Hepatocyte (in vitro differentiated cells): ENCODE data around the gene KIAA2012. TPM values are rescaled to one million over a fixed set of nuclear protein-coding genes. Genes with fewer than 3 reads are reported as not detected.
"Not testable (repeated sequence)": the region's sequence is repeated elsewhere in the genome, so short reads cannot be mapped to it uniquely, and the experiment has no call there.

Experiments
- DNase-seq: peaks from one replicate; pipeline ENCODE4 v3.0.0-alpha.2; 2016; ENCODE audit warnings: low spot score
- H2AFZ ChIP-seq: fragments of 200-600 bp; sonication (generic); 2 replicates; pipeline ENCODE4 v1.6.0; 2016; ENCODE audit warnings: antibody characterized with exemption, mild to moderate bottlenecking
- H3K27ac ChIP-seq: fragments of 200-600 bp; sonication (generic); 2 replicates; pipeline ENCODE4 v1.5.1; 2016; ENCODE audit warnings: mild to moderate bottlenecking
- H3K27me3 ChIP-seq: fragments of 200-600 bp; sonication (generic); 2 replicates; pipeline ENCODE4 v1.6.1; 2016
- H3K36me3 ChIP-seq: fragments of 200-600 bp; sonication (generic); replicated peaks from 2 replicates; pipeline ENCODE4 v1.5.1; 2016; ENCODE audit warnings: low read depth; ENCODE audit not compliant: insufficient read depth
- H3K4me1 ChIP-seq: fragments of 200-600 bp; sonication (generic); 2 replicates; pipeline ENCODE4 v1.5.1; 2016; ENCODE audit warnings: mild to moderate bottlenecking, moderate library complexity; ENCODE audit not compliant: insufficient read depth
- H3K4me2 ChIP-seq: fragments of 200-600 bp; sonication (generic); 2 replicates; pipeline ENCODE4 v1.6.0; 2016
- H3K4me3 ChIP-seq: fragments of 200-600 bp; sonication (generic); 2 replicates; pipeline ENCODE4 v1.5.1; 2016; ENCODE audit warnings: mild to moderate bottlenecking
- H3K79me2 ChIP-seq: fragments of 200-600 bp; sonication (generic); 2 replicates; pipeline ENCODE4 v1.6.0; 2017; ENCODE audit warnings: mild to moderate bottlenecking
- H3K9me2 ChIP-seq: fragments of 200-600 bp; sonication (generic); replicated peaks from 2 replicates; pipeline ENCODE4 v1.6.0; 2017; ENCODE audit warnings: mild to moderate bottlenecking; ENCODE audit not compliant: insufficient read depth
- H3K9me3 ChIP-seq: fragments of 200-600 bp; sonication (generic); 2 replicates; pipeline ENCODE4 v1.5.1; 2016; ENCODE audit warnings: low read depth, mild to moderate bottlenecking
- H4K20me1 ChIP-seq: fragments of 200-600 bp; sonication (generic); 2 replicates; pipeline ENCODE4 v1.6.0; 2016; ENCODE audit warnings: mild to moderate bottlenecking; ENCODE audit not compliant: insufficient read depth, poor library complexity, severe bottlenecking
- EZH2 ChIP-seq: fragments of 200-600 bp; sonication (generic); IDR thresholded peaks from 2 replicates; pipeline ENCODE4 v1.6.1; 2016; ENCODE audit warnings: antibody characterized with exemption, mild to moderate bottlenecking, borderline replicate concordance
- EZH2phosphoT487 ChIP-seq: fragments of 200-600 bp; sonication (generic); IDR thresholded peaks from one replicate; pipeline ENCODE4 v1.6.1; 2018; ENCODE audit warnings: antibody characterized with exemption, mild to moderate bottlenecking, low read depth, moderate library complexity; ENCODE audit not compliant: unreplicated experiment, severe bottlenecking
- WGBS: methylation state at CpG from one replicate; pipeline ENCODE4 v1.1.6; 2016; ENCODE audit warnings: low lambda C conversion rate; ENCODE audit errors: missing lambda C conversion rate; 5-methylcytosine and 5-hydroxymethylcytosine counted together
- polyA plus RNA-seq: library from polyadenylated mRNA; unstranded; fragments of >200 nt; fragmentation: Nextera tagmentation; extraction: Ambion mirVana; gene quantifications from 2 replicates; pipeline ENCODE4 v1.2.1, GENCODE V29; 2016
- total RNA-seq: library from RNA; depleted of rRNA; stranded (reverse); fragments of >200 nt; gene quantifications from 2 replicates; pipeline ENCODE4 v1.2.3, GENCODE V29; 2014
- TF ChIP-seq, protein P1 (sequence below): fragments of 200-600 bp; sonication (generic); IDR thresholded peaks from 2 replicates; pipeline ENCODE4 v1.5.1; 2016; ENCODE audit warnings: antibody characterized with exemption, mild to moderate bottlenecking; ENCODE audit not compliant: poor library complexity

KIAA2012 gene
- total and polyA plus RNA-seq, 2 experiments from 2014 or later, result 0.27 TPM; not detected in 1

DNA sequence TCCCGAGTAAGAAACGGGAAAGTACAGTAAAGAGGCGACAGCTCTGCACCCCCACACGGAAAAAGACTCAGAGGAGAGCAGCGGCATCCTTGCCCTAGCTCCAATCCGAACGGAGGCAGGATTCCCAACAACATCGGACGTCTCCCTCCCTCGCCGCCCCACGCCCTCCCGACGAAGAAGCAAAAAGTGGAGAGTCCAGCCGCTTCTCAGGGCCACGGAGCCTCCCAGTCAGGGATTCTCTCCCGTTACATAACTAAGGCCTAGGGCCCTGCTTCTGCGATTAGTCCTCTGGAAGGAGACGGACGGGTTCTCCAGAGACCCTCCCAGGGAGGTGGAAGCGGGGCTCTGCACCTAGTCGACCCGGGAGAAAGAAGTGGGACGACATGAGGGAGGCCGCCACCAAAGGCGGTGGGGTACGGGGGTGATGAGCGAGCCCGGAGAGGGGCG is 164.8 kb downstream of the KIAA2012 start:
- peak overlapping the region; percentile 98 for H3K4me3 ChIP-seq
- peak; percentile 64 for DNase-seq
- no peaks in the 10 kb centered on the region for H3K9me2 ChIP-seq

DNA sequence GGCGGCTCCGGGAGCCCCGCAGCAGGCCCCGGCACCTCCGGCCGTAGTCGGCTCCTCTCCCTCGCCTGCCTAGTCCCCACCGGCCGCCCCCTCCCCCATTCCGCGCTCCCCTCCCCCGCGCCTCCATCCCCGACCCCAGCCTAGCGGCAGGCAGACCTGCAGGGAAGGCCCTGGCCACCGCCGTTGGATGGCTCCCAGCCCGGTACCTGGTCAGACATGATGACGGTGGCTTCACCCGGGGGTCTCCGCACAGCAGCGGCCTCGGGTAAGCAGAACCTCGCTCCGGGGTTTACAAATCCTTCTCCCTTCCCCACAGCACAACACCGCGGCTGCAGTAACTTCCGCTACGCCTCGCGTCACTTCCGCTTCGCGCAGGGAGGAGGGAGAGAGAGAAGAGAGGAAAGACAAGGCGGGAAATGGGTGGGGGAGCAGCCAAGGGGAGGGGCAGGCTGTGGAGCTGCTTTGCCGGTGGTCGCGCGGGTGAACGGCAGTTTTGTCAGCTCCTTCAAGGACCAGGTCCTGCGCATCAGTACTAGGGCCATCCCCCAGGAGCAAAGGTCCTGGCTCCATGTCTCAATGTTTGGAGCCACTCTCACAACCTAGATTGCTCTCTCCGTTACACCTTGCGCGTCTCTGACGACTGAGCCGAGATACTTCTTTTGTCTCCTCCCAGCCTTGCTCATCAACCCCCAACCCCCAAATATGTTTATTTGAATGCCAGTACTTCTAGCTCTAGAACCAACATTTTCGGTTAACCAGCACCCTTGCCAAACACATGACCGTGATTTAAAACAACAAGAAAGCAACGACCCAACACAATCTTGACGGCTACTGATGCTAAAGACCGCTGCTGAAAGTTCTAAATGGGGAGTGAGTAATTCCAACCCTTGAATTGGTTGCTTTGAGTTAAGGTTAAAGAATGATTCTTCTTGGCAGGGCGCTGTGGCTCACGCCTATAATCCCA is 165.5 kb downstream of the KIAA2012 start, which contains the start of gene SUMO1:
SUMO1 (minus strand) TSS at position 364 of the 964 bp plus-strand sequence; CDS start at position 218, 146 bp downstream.
- DNase-seq, result peak; percentile 92
- 5% methylated on average over 32 of the region's 54 CpGs for WGBS
- peak within 1 kb of the TSS; percentile 96 for H3K27ac ChIP-seq
- H3K9me2 ChIP-seq, result no peaks in the 10 kb centered on the region
- no peaks in the 10 kb centered on the region for H3K36me3 ChIP-seq
- TF ChIP-seq EZH2phosphoT487, result no peak
- TF ChIP-seq, protein P1, sequence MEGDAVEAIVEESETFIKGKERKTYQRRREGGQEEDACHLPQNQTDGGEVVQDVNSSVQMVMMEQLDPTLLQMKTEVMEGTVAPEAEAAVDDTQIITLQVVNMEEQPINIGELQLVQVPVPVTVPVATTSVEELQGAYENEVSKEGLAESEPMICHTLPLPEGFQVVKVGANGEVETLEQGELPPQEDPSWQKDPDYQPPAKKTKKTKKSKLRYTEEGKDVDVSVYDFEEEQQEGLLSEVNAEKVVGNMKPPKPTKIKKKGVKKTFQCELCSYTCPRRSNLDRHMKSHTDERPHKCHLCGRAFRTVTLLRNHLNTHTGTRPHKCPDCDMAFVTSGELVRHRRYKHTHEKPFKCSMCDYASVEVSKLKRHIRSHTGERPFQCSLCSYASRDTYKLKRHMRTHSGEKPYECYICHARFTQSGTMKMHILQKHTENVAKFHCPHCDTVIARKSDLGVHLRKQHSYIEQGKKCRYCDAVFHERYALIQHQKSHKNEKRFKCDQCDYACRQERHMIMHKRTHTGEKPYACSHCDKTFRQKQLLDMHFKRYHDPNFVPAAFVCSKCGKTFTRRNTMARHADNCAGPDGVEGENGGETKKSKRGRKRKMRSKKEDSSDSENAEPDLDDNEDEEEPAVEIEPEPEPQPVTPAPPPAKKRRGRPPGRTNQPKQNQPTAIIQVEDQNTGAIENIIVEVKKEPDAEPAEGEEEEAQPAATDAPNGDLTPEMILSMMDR, result no peak
- TF ChIP-seq EZH2, result no peak
- H3K4me1 ChIP-seq, result peaks cover 9% of the 10 kb centered on the region
- peak within 1 kb of the TSS; percentile 100 for H2AFZ ChIP-seq
- H3K9me3 ChIP-seq, result no peaks in the 10 kb centered on the region
- H3K79me2 ChIP-seq, result peaks cover 46% of the 10 kb centered on the region
- peak within 1 kb of the TSS; percentile 98 for H3K4me3 ChIP-seq
- H3K4me2 ChIP-seq, result peak within 1 kb of the TSS; percentile 87
- H4K20me1 ChIP-seq, result peaks cover 40% of the 10 kb centered on the region
- H3K27me3 ChIP-seq, result no peaks in the 10 kb centered on the region

More for the DNA sequence above, 164.8 kb downstream of the KIAA2012 start:
- 2% methylated on average over 24 of the region's 30 CpGs for WGBS
- Histone ChIP-seq H3K4me2 (peak overlapping the region; percentile 87), H3K36me3 (no peaks in the 10 kb centered on the region), H3K27me3 (no peaks in the 10 kb centered on the region), H3K79me2 (peaks cover 53% of the 10 kb centered on the region), H3K27ac (peak overlapping the region; percentile 96), H2AFZ (peak overlapping the region; percentile 100), H3K4me1 (peaks cover 9% of the 10 kb centered on the region), H4K20me1 (peaks cover 47% of the 10 kb centered on the region), H3K9me3 (no peaks in the 10 kb centered on the region)
- TF ChIP-seq, protein P1, result no peak
- TF ChIP-seq EZH2phosphoT487 (no peak), EZH2 (no peak)

DNA sequence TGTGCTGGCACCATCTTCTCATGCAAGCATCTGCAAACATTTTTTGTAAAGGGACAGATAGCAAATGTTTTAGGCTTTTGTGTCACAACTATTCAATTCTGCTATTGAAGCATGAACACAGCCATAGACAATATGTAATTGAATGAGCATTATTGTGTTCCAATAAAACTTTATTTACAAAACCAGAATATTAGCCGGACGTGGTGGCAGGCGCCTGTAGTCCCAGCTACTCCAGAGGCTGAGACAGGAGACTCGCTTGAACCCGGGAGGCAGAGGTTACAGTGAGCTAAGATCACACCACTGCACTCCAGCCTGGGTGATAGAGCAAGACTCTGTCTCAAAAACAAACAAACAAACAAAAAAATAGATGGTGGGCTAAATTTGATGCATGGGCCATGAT is 174.7 kb downstream of the KIAA2012 start:
- H3K4me1 ChIP-seq, H4K20me1 ChIP-seq, H3K27me3 ChIP-seq, H3K9me3 ChIP-seq, H3K27ac ChIP-seq, H3K9me2 ChIP-seq, H2AFZ ChIP-seq, H3K4me2 ChIP-seq, H3K4me3 ChIP-seq, H3K36me3 ChIP-seq, H3K79me2 ChIP-seq, DNase-seq: not testable (repeated sequence)
- WGBS, result 96% methylated on average over 5 of the region's 5 CpGs

DNA sequence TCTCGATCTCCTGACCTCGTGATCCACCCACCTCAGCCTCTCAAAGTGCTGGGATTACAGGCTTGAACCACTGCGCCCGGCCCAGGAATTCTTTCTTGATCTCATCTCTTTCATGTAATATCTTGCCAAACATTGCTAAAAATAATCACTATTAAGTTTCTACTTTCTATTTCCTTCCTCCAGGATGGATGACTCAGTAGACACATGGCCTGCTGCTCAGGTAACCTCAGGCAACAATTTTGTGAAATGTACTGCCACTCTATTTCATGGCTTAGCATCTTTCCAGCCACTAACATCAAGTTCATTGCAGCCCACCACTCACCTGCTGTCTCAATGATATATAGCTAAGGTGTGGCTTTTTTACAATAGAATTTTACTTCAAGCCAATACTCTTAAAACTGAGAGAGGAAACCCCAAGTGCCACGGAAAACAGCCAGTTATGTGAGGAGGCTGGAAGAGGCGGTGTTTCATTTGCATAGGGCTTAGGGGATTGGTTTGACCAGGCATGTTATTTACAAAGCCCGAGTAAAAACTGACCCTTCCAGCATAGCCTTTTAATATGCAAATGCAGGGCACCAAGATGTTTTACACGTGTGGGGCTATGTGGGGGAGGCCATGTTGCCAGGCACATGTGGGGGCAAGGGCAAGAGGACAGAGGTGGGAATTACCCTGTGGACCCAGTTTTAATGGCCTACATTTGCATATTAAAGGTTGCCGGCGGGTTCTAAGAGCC is 176.6 kb downstream of the KIAA2012 start:
- TF ChIP-seq EZH2 (no peak), EZH2phosphoT487 (no peak)
- TF ChIP-seq, protein P1, result no peak
- Histone ChIP-seq H3K27ac (no peak overlapping the region), H3K9me3 (no peaks in the 10 kb centered on the region), H3K27me3 (no peaks in the 10 kb centered on the region), H4K20me1 (no peaks in the 10 kb centered on the region), H3K4me1 (no peaks in the 10 kb centered on the region), H2AFZ (no peak overlapping the region), H3K4me3 (no peak overlapping the region), H3K4me2 (peak overlapping the region; percentile 25), H3K9me2 (no peaks in the 10 kb centered on the region), H3K36me3 (no peaks in the 10 kb centered on the region), H3K79me2 (no peaks in the 10 kb centered on the region)
- 45% methylated on average over 10 of the region's 10 CpGs for WGBS
- DNase-seq, result no peak
